ENCODE data around the gene SF3B1. TPM values are rescaled to one million over a fixed set of nuclear protein-coding genes. Genes with fewer than 3 reads are reported as not detected.

The SF3B1 gene
- total RNA-seq, 1 donor from 2014 or later: 253 TPM

- Histone ChIP-seq H3K27ac (ENCODE audit: low read depth, low read length) (no peak overlapping the region), H3K9me3 (ENCODE audit: insufficient read depth, low read depth, low read length) (no peaks in the 10 kb centered on the region), H2AFZ (ENCODE audit: low read depth, low read length) (no peak overlapping the region), H3K9ac (ENCODE audit: low read length) (no peak overlapping the region), H4K20me1 (ENCODE audit: insufficient read depth, low read length) (no peaks in the 10 kb centered on the region), H3K27me3 (ENCODE audit: insufficient read depth, low read length) (no peaks in the 10 kb centered on the region), H3K4me2 (ENCODE audit: low read length) (no peak overlapping the region), H3K4me3 (ENCODE audit: insufficient read depth, low read depth, low read length) (no peak overlapping the region), H3K79me2 (ENCODE audit: insufficient read depth, low read length) (no peaks in the 10 kb centered on the region), H3K4me1 (ENCODE audit: insufficient read depth, low read length) (no peaks in the 10 kb centered on the region), H3K36me3 (ENCODE audit: insufficient read depth, low read length) (no peaks in the 10 kb centered on the region)
- FAIRE-seq: peak; percentile 32
- TF ChIP-seq CTCF (IDR thresholded peaks at IDR 0.05; ENCODE audit: insufficient read depth, low read depth, low read length) (no peak), EZH2 (IDR thresholded peaks at IDR 0.05; ENCODE audit: insufficient read depth, low read length) (no peak)
- H3K9me3 Mint-ChIP-seq (ENCODE audit: unreplicated experiment): no peaks in the 10 kb centered on the region
- peaks cover 3% of the 10 kb centered on the region for H3K4me1 Mint-ChIP-seq (ENCODE audit: low read depth, unreplicated experiment)
- DNase-seq (ENCODE audit: low read depth): no peak
- H3K4me3 Mint-ChIP-seq (ENCODE audit: unreplicated experiment): no peak overlapping the region
- H3K27ac Mint-ChIP-seq (ENCODE audit: unreplicated experiment): no peak overlapping the region
- H3K27me3 Mint-ChIP-seq (ENCODE audit: low read depth, unreplicated experiment): peaks cover 5% of the 10 kb centered on the region
- H3K36me3 Mint-ChIP-seq (ENCODE audit: low read depth, unreplicated experiment): no peaks in the 10 kb centered on the region
Observed at GRCh38 chr2:197353393-197354168, 81.2 kb downstream of the SF3B1 start.

GRCh38 chr2:197349699-197350098 lies 85.1 kb downstream of the SF3B1 start:
- no peak for FAIRE-seq
- H3K36me3 ChIP-seq (ENCODE audit: insufficient read depth, low read length): no peaks in the 10 kb centered on the region
- H3K4me1 ChIP-seq (ENCODE audit: insufficient read depth, low read length): no peaks in the 10 kb centered on the region
- no peak overlapping the region for H2AFZ ChIP-seq (ENCODE audit: low read depth, low read length)
- Mint-ChIP-seq H3K27ac (ENCODE audit: unreplicated experiment) (no peak overlapping the region), H3K4me3 (ENCODE audit: unreplicated experiment) (no peak overlapping the region), H3K4me1 (ENCODE audit: low read depth, unreplicated experiment) (peaks cover 3% of the 10 kb centered on the region), H3K27me3 (ENCODE audit: low read depth, unreplicated experiment) (peaks cover 3% of the 10 kb centered on the region), H3K9me3 (ENCODE audit: unreplicated experiment) (no peaks in the 10 kb centered on the region), H3K36me3 (ENCODE audit: low read depth, unreplicated experiment) (no peaks in the 10 kb centered on the region)
- TF ChIP-seq CTCF (IDR thresholded peaks at IDR 0.05; ENCODE audit: insufficient read depth, low read depth, low read length) (no peak), EZH2 (IDR thresholded peaks at IDR 0.05; ENCODE audit: insufficient read depth, low read length) (no peak)
- no peak overlapping the region for H3K9ac ChIP-seq (ENCODE audit: low read length)
- no peak overlapping the region for H3K4me2 ChIP-seq (ENCODE audit: low read length)
- no peaks in the 10 kb centered on the region for H4K20me1 ChIP-seq (ENCODE audit: insufficient read depth, low read length)
- H3K4me3 ChIP-seq (ENCODE audit: insufficient read depth, low read depth, low read length): no peak overlapping the region
- no peaks in the 10 kb centered on the region for H3K79me2 ChIP-seq (ENCODE audit: insufficient read depth, low read length)
- no peaks in the 10 kb centered on the region for H3K27me3 ChIP-seq (ENCODE audit: insufficient read depth, low read length)
- H3K9me3 ChIP-seq (ENCODE audit: insufficient read depth, low read depth, low read length): no peaks in the 10 kb centered on the region
- no peak for DNase-seq (ENCODE audit: low read depth)
- no peak overlapping the region for H3K27ac ChIP-seq (ENCODE audit: low read depth, low read length)

GRCh38 chr2:197348721-197349360 lies 86.0 kb downstream of the SF3B1 start:
- H3K4me3 ChIP-seq (ENCODE audit: insufficient read depth, low read depth, low read length): no peak overlapping the region
- H3K27ac ChIP-seq (ENCODE audit: low read depth, low read length): no peak overlapping the region
- Mint-ChIP-seq H3K4me3 (ENCODE audit: unreplicated experiment) (no peak overlapping the region), H3K36me3 (ENCODE audit: low read depth, unreplicated experiment) (no peaks in the 10 kb centered on the region), H3K27ac (ENCODE audit: unreplicated experiment) (no peak overlapping the region), H3K9me3 (ENCODE audit: unreplicated experiment) (no peaks in the 10 kb centered on the region), H3K27me3 (ENCODE audit: low read depth, unreplicated experiment) (peaks cover 3% of the 10 kb centered on the region), H3K4me1 (ENCODE audit: low read depth, unreplicated experiment) (peaks cover 3% of the 10 kb centered on the region)
- TF ChIP-seq EZH2 (IDR thresholded peaks at IDR 0.05; ENCODE audit: insufficient read depth, low read length) (no peak), CTCF (IDR thresholded peaks at IDR 0.05; ENCODE audit: insufficient read depth, low read depth, low read length) (no peak)
- no peak overlapping the region for H3K9ac ChIP-seq (ENCODE audit: low read length)
- H4K20me1 ChIP-seq (ENCODE audit: insufficient read depth, low read length): no peaks in the 10 kb centered on the region
- H3K4me2 ChIP-seq (ENCODE audit: low read length): no peak overlapping the region
- no peaks in the 10 kb centered on the region for H3K9me3 ChIP-seq (ENCODE audit: insufficient read depth, low read depth, low read length)
- no peaks in the 10 kb centered on the region for H3K36me3 ChIP-seq (ENCODE audit: insufficient read depth, low read length)
- no peak overlapping the region for H2AFZ ChIP-seq (ENCODE audit: low read depth, low read length)
- H3K79me2 ChIP-seq (ENCODE audit: insufficient read depth, low read length): no peaks in the 10 kb centered on the region
- H3K4me1 ChIP-seq (ENCODE audit: insufficient read depth, low read length): no peaks in the 10 kb centered on the region
- DNase-seq (ENCODE audit: low read depth) (no peak), FAIRE-seq (no peak)
- no peaks in the 10 kb centered on the region for H3K27me3 ChIP-seq (ENCODE audit: insufficient read depth, low read length)

All from astrocyte (in vitro differentiated cells and primary cell).